Neuronal stem cell (in vitro differentiated cells): Measurements from ENCODE around the gene CHST2.

Experiments
- DNase-seq: peaks from one replicate; pipeline ENCODE4 v3.0.0-alpha.2; 2013; ENCODE audit warnings: low spot score
- H2AFZ ChIP-seq: one replicate; pipeline ENCODE4 v1.6.1; 2013; ENCODE audit warnings: mild to moderate bottlenecking, low read length, inconsistent platforms
- H2AK5ac ChIP-seq: 2 replicates; pipeline ENCODE4 v1.6.1; 2013; ENCODE audit warnings: low read depth, mild to moderate bottlenecking, inconsistent platforms, low read length, moderate library complexity, mixed read lengths
- H2BK120ac ChIP-seq: 2 replicates; pipeline ENCODE4 v1.6.1; 2013; ENCODE audit warnings: low read depth, mild to moderate bottlenecking, inconsistent platforms, low read length, moderate library complexity, mixed read lengths
- H2BK12ac ChIP-seq: one replicate; pipeline ENCODE4 v1.6.1; 2013; ENCODE audit warnings: low read length, inconsistent platforms
- H2BK15ac ChIP-seq: 2 replicates; pipeline ENCODE4 v1.6.1; 2013; ENCODE audit warnings: mild to moderate bottlenecking, low read length, inconsistent platforms, mixed read lengths
- H2BK5ac ChIP-seq: one replicate; pipeline ENCODE4 v1.6.1; 2013; ENCODE audit warnings: inconsistent platforms, mild to moderate bottlenecking, low read length, moderate library complexity
- H3K14ac ChIP-seq: one replicate; pipeline ENCODE4 v1.6.1; 2013; ENCODE audit warnings: low read length, inconsistent platforms
- H3K18ac ChIP-seq: 2 replicates; pipeline ENCODE4 v1.6.1; 2013; ENCODE audit warnings: low read length, inconsistent platforms
- H3K23ac ChIP-seq: 2 replicates; pipeline ENCODE4 v1.6.1; 2013; ENCODE audit warnings: low read depth, mild to moderate bottlenecking, mixed read lengths, low read length, inconsistent platforms; ENCODE audit not compliant: poor library complexity
- H3K27ac ChIP-seq: replicated peaks from 3 replicates; pipeline ENCODE4 v1.5.1; 2013; ENCODE audit warnings: low read length, inconsistent platforms
- H3K27me3 ChIP-seq, 3 experiments: 2 replicates each; pipeline ENCODE4 v1.6.1; 2013; ENCODE audit warnings: low read length in 3 of 3, mild to moderate bottlenecking in 2 of 3, inconsistent platforms in 1 of 3, low read depth in 1 of 3, mixed read lengths in 1 of 3, moderate library complexity in 1 of 3; ENCODE audit not compliant: control insufficient read depth in 3 of 3, insufficient read depth in 3 of 3
- H3K36me3 ChIP-seq, 2 donors: replicated peaks in 1 of 2; 2 replicates each; pipeline ENCODE4 v1.6.1; 2013; ENCODE audit warnings: low read length in 2 of 2; ENCODE audit not compliant: control insufficient read depth in 2 of 2, insufficient read depth in 2 of 2
- H3K4ac ChIP-seq: 2 replicates; pipeline ENCODE4 v1.6.1; 2013; ENCODE audit warnings: inconsistent platforms, mild to moderate bottlenecking, low read length, moderate library complexity
- H3K4me1 ChIP-seq, 2 donors: 1 replicate in 1 of 2; 2 replicates in 1 of 2; pipeline ENCODE4 v1.6.1; 2013; ENCODE audit warnings: low read length in 2 of 2, low read depth in 1 of 2; ENCODE audit not compliant: control insufficient read depth in 2 of 2, insufficient read depth in 1 of 2
- H3K4me2 ChIP-seq: one replicate; pipeline ENCODE4 v1.6.1; 2013; ENCODE audit warnings: mild to moderate bottlenecking, low read length, inconsistent platforms; ENCODE audit not compliant: insufficient read depth, poor library complexity, severe bottlenecking
- H3K4me3 ChIP-seq, 2 donors: 2 replicates each; pipeline ENCODE4 v1.5.1; 2013; ENCODE audit warnings: low read length in 2 of 2, mild to moderate bottlenecking in 2 of 2, inconsistent platforms in 1 of 2, moderate library complexity in 1 of 2
- H3K79me1 ChIP-seq: one replicate; pipeline ENCODE4 v1.6.1; 2013; ENCODE audit warnings: low read depth, mild to moderate bottlenecking, inconsistent platforms, low read length, moderate library complexity
- H3K9ac ChIP-seq: one replicate; pipeline ENCODE4 v1.6.1; 2013; ENCODE audit warnings: mild to moderate bottlenecking, low read depth, low read length, inconsistent platforms; ENCODE audit not compliant: poor library complexity
- H3K9me3 ChIP-seq, 2 donors: replicated peaks in 1 of 2; 2 replicates each; pipeline versions ENCODE3 to v1.6.1; 2013; ENCODE audit warnings: low read length in 2 of 2, mild to moderate bottlenecking in 2 of 2, inconsistent platforms in 1 of 2, low read depth in 1 of 2, mixed read lengths in 1 of 2, moderate library complexity in 1 of 2; ENCODE audit not compliant: control insufficient read depth in 2 of 2, insufficient read depth in 1 of 2
- H4K8ac ChIP-seq: one replicate; pipeline ENCODE4 v1.6.1; 2013; ENCODE audit warnings: low read depth, mild to moderate bottlenecking, inconsistent platforms, low read length, moderate library complexity
- H4K91ac ChIP-seq: one replicate; pipeline ENCODE4 v1.6.1; 2013; ENCODE audit warnings: low read length, low read depth, mild to moderate bottlenecking, inconsistent platforms; ENCODE audit not compliant: poor library complexity
- WGBS, 2 donors: extraction: QIAGEN DNeasy Blood & Tissue Kit; methylation state at CpG; one replicate each; pipeline ENCODE4 v1.1.7; 2013; ENCODE audit warnings: missing lambda C conversion rate in 2 of 2, mixed read lengths in 1 of 2; ENCODE audit not compliant: insufficient read length in 2 of 2, insufficient replicate concordance in 1 of 2; ENCODE audit errors: extremely low coverage in 2 of 2; 5-methylcytosine and 5-hydroxymethylcytosine counted together

Gene CHST2

DNA sequence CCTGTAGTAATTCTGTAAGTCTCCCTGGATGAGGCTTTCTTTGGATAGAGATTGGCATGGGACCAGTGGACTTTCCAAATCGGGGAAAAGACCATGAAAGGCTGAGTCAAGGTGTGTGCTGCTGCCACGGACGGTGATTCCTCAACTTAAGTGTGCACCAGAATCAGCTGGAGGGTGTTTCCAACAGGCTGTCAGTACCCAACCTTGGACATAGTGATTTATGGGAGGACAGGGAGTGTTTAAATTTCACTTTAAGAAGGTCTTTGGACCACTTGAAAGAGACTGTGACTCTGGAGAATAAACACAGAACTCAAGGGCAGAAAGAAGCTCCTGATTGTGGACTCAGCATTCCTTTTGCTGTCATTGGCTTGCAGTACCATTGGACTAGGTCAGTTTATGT lies 20.4 kb upstream of the CHST2 start:
- H3K23ac ChIP-seq = no peak overlapping the region
- H3K4me2 ChIP-seq = no peak overlapping the region
- no peak overlapping the region for H2AK5ac ChIP-seq
- peaks cover 4 to 18% of the 10 kb centered on the region in 2 donors for H3K9me3 ChIP-seq
- no peaks in the 10 kb centered on the region for H3K27me3 ChIP-seq
- no peaks in the 10 kb centered on the region for H3K36me3 ChIP-seq
- no peak for DNase-seq
- H4K8ac ChIP-seq = no peak overlapping the region
- no peak overlapping the region for H2BK5ac ChIP-seq
- no peaks in the 10 kb centered on the region for H3K79me1 ChIP-seq
- H3K9ac ChIP-seq = no peak overlapping the region
- no peak overlapping the region for H2BK120ac ChIP-seq
- no peak overlapping the region for H2BK15ac ChIP-seq
- H2BK12ac ChIP-seq = no peak overlapping the region
- no peak overlapping the region for H4K91ac ChIP-seq
- no peak overlapping the region for H3K4me3 ChIP-seq
- H3K27ac ChIP-seq = no peak overlapping the region
- WGBS, 2 donors = no CpG with 5 or more reads among the region's 3 CpGs
- H2AFZ ChIP-seq = no peak overlapping the region
- H3K14ac ChIP-seq = no peak overlapping the region
- no peak overlapping the region for H3K4ac ChIP-seq
- H3K4me1 ChIP-seq = no peaks in the 10 kb centered on the region
- H3K18ac ChIP-seq = no peak overlapping the region

DNA sequence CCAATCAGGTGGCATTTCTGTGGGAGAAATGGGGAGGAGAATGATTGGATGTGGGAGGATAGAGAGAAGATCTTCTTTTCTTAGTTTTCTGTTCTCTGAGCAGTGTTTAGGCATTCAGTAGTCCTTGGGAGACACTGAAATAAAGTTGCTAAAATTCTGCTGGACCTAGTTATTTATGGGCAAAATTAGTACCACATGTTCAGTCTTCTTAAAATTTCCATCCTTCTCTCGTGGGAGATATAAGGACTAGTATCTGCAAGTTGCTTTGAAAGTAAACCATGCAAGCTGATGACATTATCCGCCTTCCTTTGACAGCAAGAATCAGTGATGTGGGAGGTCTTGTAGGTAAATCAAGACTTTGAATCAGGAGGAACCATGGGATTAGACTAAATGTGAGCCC lies 19.9 kb upstream of the CHST2 start:
- Histone ChIP-seq H3K4ac (no peak overlapping the region), H3K27ac (no peak overlapping the region), H2AK5ac (no peak overlapping the region), H4K8ac (no peak overlapping the region), H3K9me3 (peaks cover 4 to 18% of the 10 kb centered on the region in 2 donors), H4K91ac (no peak overlapping the region), H3K18ac (no peak overlapping the region), H2BK15ac (no peak overlapping the region), H2BK12ac (no peak overlapping the region), H3K36me3 (no peaks in the 10 kb centered on the region), H3K79me1 (no peaks in the 10 kb centered on the region), H3K4me1 (no peaks in the 10 kb centered on the region), H3K14ac (no peak overlapping the region), H3K23ac (no peak overlapping the region), H3K4me2 (no peak overlapping the region), H2BK5ac (no peak overlapping the region), H3K4me3 (no peak overlapping the region), H3K27me3 (no peaks in the 10 kb centered on the region), H2BK120ac (no peak overlapping the region), H2AFZ (no peak overlapping the region), H3K9ac (no peak overlapping the region)
- no CpG with 5 or more reads among the region's 2 CpGs for WGBS, 2 donors
- DNase-seq = no peak

DNA sequence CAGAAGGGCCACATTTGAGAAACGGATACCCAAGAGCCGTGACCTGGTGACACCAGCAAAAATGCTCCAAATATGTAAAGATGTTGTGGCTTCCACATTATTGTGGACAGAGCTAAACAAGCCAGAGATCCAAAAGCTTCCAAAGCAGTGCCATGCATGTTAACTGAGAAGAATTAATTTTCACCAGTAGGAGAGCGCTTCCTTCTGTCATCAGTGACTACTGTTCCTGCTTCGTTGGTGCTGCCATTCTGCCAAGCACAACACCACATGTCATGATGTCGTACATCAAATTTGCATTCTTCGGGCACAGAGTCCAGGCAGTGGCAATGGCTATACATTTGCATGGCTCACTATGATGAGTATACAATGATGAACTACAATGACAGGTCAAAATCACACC lies 19.1 kb upstream of the CHST2 start:
- Histone ChIP-seq H3K4ac (no peak overlapping the region), H2AK5ac (no peak overlapping the region), H2BK15ac (no peak overlapping the region), H3K9ac (no peak overlapping the region), H3K14ac (no peak overlapping the region), H3K4me2 (no peak overlapping the region), H3K9me3 (peaks cover 7 to 18% of the 10 kb centered on the region in 2 donors), H3K36me3 (no peaks in the 10 kb centered on the region), H4K8ac (no peak overlapping the region), H2BK120ac (no peak overlapping the region), H4K91ac (no peak overlapping the region), H2BK5ac (no peak overlapping the region), H2BK12ac (no peak overlapping the region), H3K18ac (no peak overlapping the region), H3K27me3 (no peaks in the 10 kb centered on the region), H3K23ac (no peak overlapping the region), H2AFZ (no peak overlapping the region), H3K4me1 (no peaks in the 10 kb centered on the region), H3K4me3 (no peak overlapping the region), H3K79me1 (no peaks in the 10 kb centered on the region), H3K27ac (no peak overlapping the region)
- no CpG with 5 or more reads among the region's 6 CpGs for WGBS, 2 donors
- DNase-seq = no peak

DNA sequence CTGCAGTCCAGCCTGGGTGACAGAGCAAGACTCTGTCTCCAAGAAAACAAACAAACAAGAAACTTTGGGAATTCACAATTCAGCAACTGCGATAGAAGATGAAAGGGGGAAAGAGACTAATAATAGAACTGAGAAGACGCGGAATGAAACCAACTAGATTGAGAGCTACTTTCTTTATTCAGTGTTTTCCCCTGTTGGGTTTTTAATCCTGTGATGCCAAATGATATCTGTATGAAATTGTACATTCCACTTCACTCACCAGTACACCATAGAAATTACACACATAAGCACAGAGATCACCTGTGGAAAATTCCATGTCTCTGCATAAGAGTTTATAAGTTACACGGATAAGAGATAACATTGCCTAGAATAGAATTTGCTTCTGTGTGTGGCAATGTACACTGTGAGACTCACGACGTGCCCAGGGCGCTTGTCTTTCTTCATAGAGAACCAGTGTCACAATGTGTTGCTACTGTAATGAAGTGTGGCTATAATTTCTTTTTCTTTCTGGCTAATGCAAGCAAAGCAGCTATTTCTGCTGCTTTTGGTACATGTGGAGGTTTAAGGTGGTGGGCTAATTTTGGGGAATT lies 17.7 kb upstream of the CHST2 start:
- no peak overlapping the region for H2BK5ac ChIP-seq
- H3K9me3 ChIP-seq = peaks cover 5 to 13% of the 10 kb centered on the region in 2 donors
- H3K27me3 ChIP-seq = no peaks in the 10 kb centered on the region
- H3K18ac ChIP-seq = no peak overlapping the region
- H4K91ac ChIP-seq = no peak overlapping the region
- DNase-seq = no peak
- no peak overlapping the region for H4K8ac ChIP-seq
- H3K4me2 ChIP-seq = no peak overlapping the region
- H3K27ac ChIP-seq = no peak overlapping the region
- no peaks in the 10 kb centered on the region for H3K79me1 ChIP-seq
- no peak overlapping the region for H3K4ac ChIP-seq
- no peak overlapping the region for H2BK15ac ChIP-seq
- no peak overlapping the region for H2BK120ac ChIP-seq
- H2AK5ac ChIP-seq = no peak overlapping the region
- no peak overlapping the region for H3K23ac ChIP-seq
- no peaks in the 10 kb centered on the region for H3K36me3 ChIP-seq
- no peak overlapping the region for H3K14ac ChIP-seq
- H2BK12ac ChIP-seq = no peak overlapping the region
- no peaks in the 10 kb centered on the region for H3K4me1 ChIP-seq
- WGBS, 2 donors = no CpG with 5 or more reads among the region's 7 CpGs
- no peak overlapping the region for H2AFZ ChIP-seq
- no peak overlapping the region for H3K4me3 ChIP-seq
- H3K9ac ChIP-seq = no peak overlapping the region
